Lung (tissue), 12 donors: Measurements from ENCODE around the gene TMEM151A. TPM values are rescaled to one million over a fixed set of nuclear protein-coding genes. Genes with fewer than 3 reads are reported as not detected.

Source experiments
- ATAC-seq: fragments of 200-7000 bp; cut with Tn5 transposase; one replicate; pipeline ENCODE4 v1.9.1; 2020; ENCODE audit warnings: moderate number of reproducible peaks; ENCODE audit not compliant: insufficient read depth, low FRiP score
- DNase-seq, 3 donors: peaks; one replicate each; pipeline ENCODE4 v3.0.0-alpha.2; 2013 to 2017
- H3K27ac ChIP-seq, 2 donors: one replicate each; pipeline ENCODE4 v1.5.1; 2013; ENCODE audit warnings: mild to moderate bottlenecking in 2 of 2, moderate library complexity in 2 of 2, control low read depth in 1 of 2, inconsistent platforms in 1 of 2, low read depth in 1 of 2, low read length in 1 of 2
- H3K27me3 ChIP-seq, 3 donors: one replicate each; pipeline ENCODE4 v1.5.1; 2013; ENCODE audit warnings: low read length in 2 of 3; ENCODE audit not compliant: control insufficient read depth in 3 of 3, insufficient read depth in 3 of 3
- H3K36me3 ChIP-seq, 4 donors: one replicate each; pipeline ENCODE4 v1.5.1; 2013; ENCODE audit warnings: low read length in 4 of 4, mild to moderate bottlenecking in 1 of 4, moderate library complexity in 1 of 4; ENCODE audit not compliant: control insufficient read depth in 4 of 4, insufficient read depth in 4 of 4
- H3K4me1 ChIP-seq, 5 donors: one replicate each; pipeline ENCODE4 v1.5.1; 2013; ENCODE audit warnings: low read length in 5 of 5, mild to moderate bottlenecking in 2 of 5, moderate library complexity in 1 of 5; ENCODE audit not compliant: control insufficient read depth in 5 of 5, insufficient read depth in 5 of 5
- H3K4me3 ChIP-seq: one replicate; pipeline ENCODE4 v1.5.1; 2013; ENCODE audit warnings: mild to moderate bottlenecking, control low read depth, moderate library complexity
- H3K9ac ChIP-seq, 2 donors: one replicate each; pipeline ENCODE4 v1.5.1; 2013; ENCODE audit warnings: low read length in 2 of 2, control low read depth in 1 of 2; ENCODE audit not compliant: insufficient read depth in 1 of 2
- H3K9me3 ChIP-seq, 4 donors: one replicate each; pipeline ENCODE4 v1.5.1; 2013; ENCODE audit warnings: low read length in 3 of 4, mild to moderate bottlenecking in 1 of 4, moderate library complexity in 1 of 4; ENCODE audit not compliant: control insufficient read depth in 4 of 4, insufficient read depth in 3 of 4
- WGBS, 2 donors: extraction: QIAGEN DNeasy Blood & Tissue Kit; methylation state at CpG; one replicate each; pipeline ENCODE4 v1.1.7; 2013; 5-methylcytosine and 5-hydroxymethylcytosine counted together
- polyA plus RNA-seq, 2 donors: library from polyadenylated mRNA; stranded (reverse); fragments of 200-250 nt; gene quantifications; one replicate each; pipeline ENCODE4 v1.2.1, GENCODE V29; 2013
- total RNA-seq, 2 donors: library from RNA; depleted of rRNA in 1 of 2; stranded (reverse); fragments of >200 nt in 1 of 2; gene quantifications; one replicate each; pipeline ENCODE4 v1.2.1, GENCODE V29; 2014 to 2021
- TF ChIP-seq, protein P1 (sequence below): IDR thresholded peaks from 2 replicates; pipeline ENCODE4 v1.5.1; 2012; ENCODE audit warnings: mild to moderate bottlenecking; ENCODE audit errors: control extremely low read depth, extremely low read depth
- donor health status: control.
- donor health status: control.
- donor health status: Bipolar disorder and iron deficiency.
- donor health status: healthy.
- donor health status: DM: yes; HTN: yes; CAD: no.

Gene TMEM151A
- total and polyA plus RNA-seq, 4 donors, result 0.09 to 0.91 (median 0.25) TPM

DNA sequence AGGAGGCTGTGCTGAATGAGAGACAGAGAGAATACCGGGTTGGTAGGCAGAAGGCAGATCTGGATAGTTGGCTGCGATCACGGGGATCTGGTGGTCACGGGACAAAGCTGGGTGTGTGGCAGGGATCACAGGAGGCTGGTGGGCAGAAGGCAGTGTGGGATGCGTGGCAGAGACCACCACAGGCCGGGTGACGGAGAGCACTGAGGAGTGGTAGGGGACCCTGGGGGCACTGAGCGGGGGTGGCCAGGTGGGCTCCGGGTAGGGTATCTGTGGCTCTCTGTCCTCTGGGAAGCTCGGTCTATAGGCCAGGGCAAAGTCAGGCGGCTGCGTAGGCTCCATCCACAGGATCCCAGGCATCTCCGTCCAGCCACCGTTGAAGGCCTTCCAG is 23.8 kb downstream of the TMEM151A start:
- H3K9ac ChIP-seq, result peak overlapping the region in 1 of 2 donors; percentile 46
- no peaks in the 10 kb centered on the region for H3K27me3 ChIP-seq
- ATAC-seq (no peak), DNase-seq (no peak)
- no peak overlapping the region for H3K27ac ChIP-seq
- H3K4me1 ChIP-seq, result peaks cover 0 to 44% (median 18%) of the 10 kb centered on the region in 5 donors
- H3K36me3 ChIP-seq, result peaks cover 0 to 3% (median 0%) of the 10 kb centered on the region in 4 donors
- TF ChIP-seq, protein P1, sequence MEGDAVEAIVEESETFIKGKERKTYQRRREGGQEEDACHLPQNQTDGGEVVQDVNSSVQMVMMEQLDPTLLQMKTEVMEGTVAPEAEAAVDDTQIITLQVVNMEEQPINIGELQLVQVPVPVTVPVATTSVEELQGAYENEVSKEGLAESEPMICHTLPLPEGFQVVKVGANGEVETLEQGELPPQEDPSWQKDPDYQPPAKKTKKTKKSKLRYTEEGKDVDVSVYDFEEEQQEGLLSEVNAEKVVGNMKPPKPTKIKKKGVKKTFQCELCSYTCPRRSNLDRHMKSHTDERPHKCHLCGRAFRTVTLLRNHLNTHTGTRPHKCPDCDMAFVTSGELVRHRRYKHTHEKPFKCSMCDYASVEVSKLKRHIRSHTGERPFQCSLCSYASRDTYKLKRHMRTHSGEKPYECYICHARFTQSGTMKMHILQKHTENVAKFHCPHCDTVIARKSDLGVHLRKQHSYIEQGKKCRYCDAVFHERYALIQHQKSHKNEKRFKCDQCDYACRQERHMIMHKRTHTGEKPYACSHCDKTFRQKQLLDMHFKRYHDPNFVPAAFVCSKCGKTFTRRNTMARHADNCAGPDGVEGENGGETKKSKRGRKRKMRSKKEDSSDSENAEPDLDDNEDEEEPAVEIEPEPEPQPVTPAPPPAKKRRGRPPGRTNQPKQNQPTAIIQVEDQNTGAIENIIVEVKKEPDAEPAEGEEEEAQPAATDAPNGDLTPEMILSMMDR, result no peak
- no peaks in the 10 kb centered on the region for H3K9me3 ChIP-seq
- 84 to 92% methylated on average over 14 of the region's 14 CpGs for WGBS, 2 donors
- no peak overlapping the region for H3K4me3 ChIP-seq

GRCh38 chr11:66315921-66316811 is 24.5 kb downstream of the TMEM151A start:
- ATAC-seq, result no peak
- Histone ChIP-seq H3K36me3 (peaks cover 0 to 3% (median 0%) of the 10 kb centered on the region in 4 donors), H3K9ac (peak overlapping the region in 1 of 2 donors; percentile 46), H3K27ac (peak overlapping the region in 1 of 2 donors; percentile 54), H3K27me3 (no peaks in the 10 kb centered on the region), H3K9me3 (no peaks in the 10 kb centered on the region), H3K4me3 (peak overlapping the region; percentile 19), H3K4me1 (peaks cover 0 to 44% (median 18%) of the 10 kb centered on the region in 5 donors)
- TF ChIP-seq, protein P1, result no peak
- DNase-seq, result peak in 2 of 3 donors; percentile 30 to 38
- 70 to 84% methylated on average over 52 of the region's 52 CpGs for WGBS, 2 donors

DNA sequence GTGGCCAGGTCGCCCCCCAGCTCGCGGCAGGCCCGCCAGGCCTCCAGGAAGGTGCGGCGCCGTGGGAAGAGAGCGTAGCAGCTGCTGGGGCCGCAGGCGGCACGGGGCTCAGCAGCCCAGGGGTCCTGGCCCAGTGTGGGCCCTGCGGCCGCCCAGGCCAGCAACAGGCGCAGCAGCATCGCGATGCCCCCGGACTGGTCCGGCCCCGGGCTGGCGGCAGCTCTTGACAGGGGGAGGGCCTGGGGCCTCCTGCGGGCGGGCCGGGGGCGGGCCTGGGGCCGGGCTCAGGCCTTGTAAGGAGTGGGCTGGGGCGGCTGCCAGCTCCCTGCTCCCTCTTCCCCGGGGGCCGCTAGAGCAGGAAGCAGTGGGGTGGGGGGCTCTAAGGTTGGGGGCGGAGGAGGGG is 25.2 kb downstream of the TMEM151A start, which contains the start of gene CD248:
CD248 (minus strand) TSS at position 196 of the 403 bp plus-strand sequence; CDS start at position 179, 17 bp downstream.
- no peak for ATAC-seq

More for the DNA sequence above, 25.2 kb downstream of the TMEM151A start, which contains the start of gene CD248:
- Histone ChIP-seq H3K4me3 (peak within 1 kb of the TSS; percentile 19), H3K9me3 (no peaks in the 10 kb centered on the region), H3K9ac (peak within 1 kb of the TSS in 1 of 2 donors; percentile 79), H3K27ac (peak within 1 kb of the TSS; percentile 63 to 88), H3K4me1 (peaks cover 0 to 44% (median 18%) of the 10 kb centered on the region in 5 donors), H3K36me3 (peaks cover 0 to 3% (median 0%) of the 10 kb centered on the region in 4 donors), H3K27me3 (no peaks in the 10 kb centered on the region)
- 10 to 13% methylated on average over 19 to 29 of the region's 29 CpGs for WGBS, 2 donors
- peak; percentile 93 to 98 (median 95) for DNase-seq
- TF ChIP-seq, protein P1, result no peak
